NCI-H187 treated with DMSO at 0.1 percent for 48 hours (cell line): ENCODE measurements around the gene COL11A1.
"Not testable (repeated sequence)": the region's sequence is repeated elsewhere in the genome, so short reads cannot be mapped to it uniquely, and the experiment has no call there.

Experiments
- DNase-seq: peaks from one replicate; lab custom pipeline; 2025; lab: John Stamatoyannopoulos, UW

Gene COL11A1

GRCh38 chr1:102834688-102835320 lies 273.5 kb downstream of the COL11A1 start:
- no peak for DNase-seq

- DNase-seq, result no peak
Observed at GRCh38 chr1:102833151-102833550, 275.2 kb downstream of the COL11A1 start.

DNA sequence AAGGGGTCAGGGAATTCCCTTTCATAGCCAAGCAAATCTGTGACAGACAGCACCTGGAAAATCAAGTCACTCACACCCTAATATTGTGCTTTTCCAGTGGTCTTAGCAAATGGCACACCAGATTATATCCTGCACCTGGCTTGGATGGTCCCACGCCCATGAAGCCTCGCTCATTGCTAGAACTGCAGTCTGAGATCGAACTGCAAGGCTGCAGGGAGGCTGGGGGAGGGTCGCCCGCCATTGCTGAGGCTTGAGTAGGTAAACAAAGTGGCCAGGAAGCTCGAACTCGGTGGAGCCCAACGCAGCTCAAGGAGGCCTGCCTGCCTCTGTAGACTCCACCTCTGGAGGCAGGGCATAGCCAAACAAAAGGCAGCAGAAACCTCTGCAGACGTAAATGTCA lies 281.6 kb downstream of the COL11A1 start:
- DNase-seq, result not testable (repeated sequence)
